ENCODE data around the gene FAM177A1. TPM values are rescaled to one million over a fixed set of nuclear protein-coding genes. Genes with fewer than 3 reads are reported as not detected.

FAM177A1 gene
- 86.0 and 87.2 TPM in 2 replicates for polyA plus RNA-seq (2013)

GRCh38 chr14:35046048-35046750, at the start of gene FAM177A1:
Gene FAM177A1 (plus strand): TSS chr14:35046272. CDS start chr14:35046464, 192 bp downstream.
- no peaks in the 10 kb centered on the region for H3K9me3 ChIP-seq (ENCODE audit: insufficient read depth, low read depth, low read length)
- H2BK5ac ChIP-seq (ENCODE audit: low read depth, low read length, poor library complexity), result peak within 1 kb of the TSS; percentile 67
- H3K23ac ChIP-seq (ENCODE audit: low read length), result no peak within 1 kb of the TSS
- peaks cover 10% of the 10 kb centered on the region for H3K79me1 ChIP-seq (ENCODE audit: low read length)
- H4K8ac ChIP-seq (ENCODE audit: low read depth, low read length), result peak within 1 kb of the TSS; percentile 79
- peak within 1 kb of the TSS; percentile 90 for H3K27ac ChIP-seq (ENCODE audit: low read depth, low read length)
- H2BK120ac ChIP-seq (ENCODE audit: insufficient read depth, low read length, poor library complexity), result peak within 1 kb of the TSS; percentile 47
- H2AFZ ChIP-seq (ENCODE audit: insufficient read depth, low read length, poor library complexity), result peak within 1 kb of the TSS; percentile 82
- no peaks in the 10 kb centered on the region for H3K27me3 ChIP-seq (ENCODE audit: insufficient read depth, low read length)
- peak within 1 kb of the TSS; percentile 25 for H3K4ac ChIP-seq (ENCODE audit: low read depth, low read length)
- H3K4me3 ChIP-seq (ENCODE audit: low read depth, low read length), result peak within 1 kb of the TSS; percentile 90
- peak within 1 kb of the TSS; percentile 67 for H3K9ac ChIP-seq (ENCODE audit: low read length)
- H4K12ac ChIP-seq (ENCODE audit: low read depth, low read length), result peak within 1 kb of the TSS; percentile 47
- H3K36me3 ChIP-seq (ENCODE audit: control insufficient read depth in 1 of 2, insufficient read depth in 2 of 2, low read length in 2 of 2), result peaks cover 5% of the 10 kb centered on the region in 2 experiments
- peak within 1 kb of the TSS; percentile 70 for H4K91ac ChIP-seq (ENCODE audit: low read depth, low read length)
- H3K18ac ChIP-seq (ENCODE audit: low read length), result peak within 1 kb of the TSS; percentile 64
- no CpG with 5 or more reads among the region's 77 CpGs for WGBS (ENCODE audit: extremely low coverage, insufficient coverage, insufficient read length)
- peaks cover 0 to 1% of the 10 kb centered on the region in 2 experiments for H3K4me1 ChIP-seq (ENCODE audit: control insufficient read depth in 1 of 2, insufficient read depth in 2 of 2, low read length in 2 of 2)
- H3K4me2 ChIP-seq (ENCODE audit: low read length), result peak within 1 kb of the TSS; percentile 90
- DNase-seq, result peak; percentile 99
- H3K14ac ChIP-seq (ENCODE audit: low read length), result peak within 1 kb of the TSS; percentile 79
- peak within 1 kb of the TSS; percentile 65 for H2AK5ac ChIP-seq (ENCODE audit: low read length)
- H3K79me2 ChIP-seq (ENCODE audit: control insufficient read depth, insufficient read depth, low read length, poor library complexity), result peaks cover 7% of the 10 kb centered on the region
- H2BK12ac ChIP-seq (ENCODE audit: low read length), result no peak within 1 kb of the TSS

GRCh38 chr14:34997762-34998161, 48.3 kb upstream of the FAM177A1 start:
- H4K12ac ChIP-seq (ENCODE audit: low read depth, low read length), result no peak overlapping the region
- H3K79me1 ChIP-seq (ENCODE audit: low read length), result no peaks in the 10 kb centered on the region
- no peak overlapping the region for H2AK5ac ChIP-seq (ENCODE audit: low read length)
- no peaks in the 10 kb centered on the region for H3K79me2 ChIP-seq (ENCODE audit: control insufficient read depth, insufficient read depth, low read length, poor library complexity)
- no peak overlapping the region for H3K9ac ChIP-seq (ENCODE audit: low read length)
- no peak overlapping the region for H3K4me3 ChIP-seq (ENCODE audit: low read depth, low read length)
- no peak overlapping the region for H4K91ac ChIP-seq (ENCODE audit: low read depth, low read length)
- no peak overlapping the region for H3K27ac ChIP-seq (ENCODE audit: low read depth, low read length)
- no peak overlapping the region for H2BK12ac ChIP-seq (ENCODE audit: low read length)
- H2BK5ac ChIP-seq (ENCODE audit: low read depth, low read length, poor library complexity), result no peak overlapping the region
- no peak for DNase-seq
- H3K4me1 ChIP-seq (ENCODE audit: control insufficient read depth in 1 of 2, insufficient read depth in 2 of 2, low read length in 2 of 2), result no peaks in the 10 kb centered on the region
- H3K18ac ChIP-seq (ENCODE audit: low read length), result no peak overlapping the region
- peaks cover 2 to 3% of the 10 kb centered on the region in 2 experiments for H3K36me3 ChIP-seq (ENCODE audit: control insufficient read depth in 1 of 2, insufficient read depth in 2 of 2, low read length in 2 of 2)
- no peak overlapping the region for H3K23ac ChIP-seq (ENCODE audit: low read length)
- no CpG with 5 or more reads among the region's 3 CpGs for WGBS (ENCODE audit: extremely low coverage, insufficient coverage, insufficient read length)
- H4K8ac ChIP-seq (ENCODE audit: low read depth, low read length), result no peak overlapping the region
- H3K4me2 ChIP-seq (ENCODE audit: low read length), result no peak overlapping the region
- no peak overlapping the region for H2BK120ac ChIP-seq (ENCODE audit: insufficient read depth, low read length, poor library complexity)
- H3K9me3 ChIP-seq (ENCODE audit: insufficient read depth, low read depth, low read length), result no peaks in the 10 kb centered on the region
- no peak overlapping the region for H2AFZ ChIP-seq (ENCODE audit: insufficient read depth, low read length, poor library complexity)
- no peak overlapping the region for H3K4ac ChIP-seq (ENCODE audit: low read depth, low read length)
- H3K27me3 ChIP-seq (ENCODE audit: insufficient read depth, low read length), result no peaks in the 10 kb centered on the region
- no peak overlapping the region for H3K14ac ChIP-seq (ENCODE audit: low read length)

- no peak overlapping the region for H4K8ac ChIP-seq (ENCODE audit: low read depth, low read length)
- no peaks in the 10 kb centered on the region for H3K79me1 ChIP-seq (ENCODE audit: low read length)
- no peak overlapping the region for H3K4me3 ChIP-seq (ENCODE audit: low read depth, low read length)
- no peak overlapping the region for H2AK5ac ChIP-seq (ENCODE audit: low read length)
- H3K9ac ChIP-seq (ENCODE audit: low read length), result no peak overlapping the region
- H3K4me1 ChIP-seq (ENCODE audit: control insufficient read depth in 1 of 2, insufficient read depth in 2 of 2, low read length in 2 of 2), result no peaks in the 10 kb centered on the region
- peaks cover 8 to 9% of the 10 kb centered on the region in 2 experiments for H3K36me3 ChIP-seq (ENCODE audit: control insufficient read depth in 1 of 2, insufficient read depth in 2 of 2, low read length in 2 of 2)
- H3K14ac ChIP-seq (ENCODE audit: low read length), result no peak overlapping the region
- no peak overlapping the region for H2BK12ac ChIP-seq (ENCODE audit: low read length)
- H2BK120ac ChIP-seq (ENCODE audit: insufficient read depth, low read length, poor library complexity), result no peak overlapping the region
- no peak overlapping the region for H3K4ac ChIP-seq (ENCODE audit: low read depth, low read length)
- H3K23ac ChIP-seq (ENCODE audit: low read length), result no peak overlapping the region
- no peak overlapping the region for H3K27ac ChIP-seq (ENCODE audit: low read depth, low read length)
- WGBS (ENCODE audit: extremely low coverage, insufficient coverage, insufficient read length), result no CpG with 5 or more reads among the region's 3 CpGs
- H4K91ac ChIP-seq (ENCODE audit: low read depth, low read length), result no peak overlapping the region
- H2BK5ac ChIP-seq (ENCODE audit: low read depth, low read length, poor library complexity), result no peak overlapping the region
- H3K79me2 ChIP-seq (ENCODE audit: control insufficient read depth, insufficient read depth, low read length, poor library complexity), result no peaks in the 10 kb centered on the region
- no peak for DNase-seq
- H3K27me3 ChIP-seq (ENCODE audit: insufficient read depth, low read length), result no peaks in the 10 kb centered on the region
- no peak overlapping the region for H3K18ac ChIP-seq (ENCODE audit: low read length)
- no peak overlapping the region for H3K4me2 ChIP-seq (ENCODE audit: low read length)
- no peak overlapping the region for H4K12ac ChIP-seq (ENCODE audit: low read depth, low read length)
- H2AFZ ChIP-seq (ENCODE audit: insufficient read depth, low read length, poor library complexity), result no peak overlapping the region
- no peaks in the 10 kb centered on the region for H3K9me3 ChIP-seq (ENCODE audit: insufficient read depth, low read depth, low read length)
Observed at GRCh38 chr14:34999500-34999899, 46.6 kb upstream of the FAM177A1 start.

- Histone ChIP-seq H4K91ac (ENCODE audit: low read depth, low read length) (no peak overlapping the region), H3K9me3 (ENCODE audit: insufficient read depth, low read depth, low read length) (no peaks in the 10 kb centered on the region), H4K12ac (ENCODE audit: low read depth, low read length) (no peak overlapping the region), H3K36me3 (ENCODE audit: control insufficient read depth in 1 of 2, insufficient read depth in 2 of 2, low read length in 2 of 2) (peaks cover 12 to 14% of the 10 kb centered on the region in 2 experiments), H3K23ac (ENCODE audit: low read length) (no peak overlapping the region), H2BK5ac (ENCODE audit: low read depth, low read length, poor library complexity) (no peak overlapping the region), H3K14ac (ENCODE audit: low read length) (no peak overlapping the region), H3K4me2 (ENCODE audit: low read length) (no peak overlapping the region), H3K4me3 (ENCODE audit: low read depth, low read length) (no peak overlapping the region), H3K4me1 (ENCODE audit: control insufficient read depth in 1 of 2, insufficient read depth in 2 of 2, low read length in 2 of 2) (no peaks in the 10 kb centered on the region), H2AFZ (ENCODE audit: insufficient read depth, low read length, poor library complexity) (no peak overlapping the region), H3K27ac (ENCODE audit: low read depth, low read length) (no peak overlapping the region), H3K79me1 (ENCODE audit: low read length) (no peaks in the 10 kb centered on the region), H3K79me2 (ENCODE audit: control insufficient read depth, insufficient read depth, low read length, poor library complexity) (no peaks in the 10 kb centered on the region), H3K18ac (ENCODE audit: low read length) (no peak overlapping the region), H2BK120ac (ENCODE audit: insufficient read depth, low read length, poor library complexity) (no peak overlapping the region), H3K27me3 (ENCODE audit: insufficient read depth, low read length) (no peaks in the 10 kb centered on the region), H4K8ac (ENCODE audit: low read depth, low read length) (no peak overlapping the region), H3K9ac (ENCODE audit: low read length) (no peak overlapping the region), H2AK5ac (ENCODE audit: low read length) (no peak overlapping the region), H2BK12ac (ENCODE audit: low read length) (no peak overlapping the region), H3K4ac (ENCODE audit: low read depth, low read length) (no peak overlapping the region)
- no CpG with 5 or more reads among the region's 2 CpGs for WGBS (ENCODE audit: extremely low coverage, insufficient coverage, insufficient read length)
- DNase-seq, result no peak
Observed at GRCh38 chr14:35001621-35002020, 44.5 kb upstream of the FAM177A1 start.
